Measurements from ENCODE around the gene ACBD6.
A peak's percentile ranks its signal among the peaks of the same experiment; 100 is the strongest.
"Not testable (repeated sequence)": the region's sequence is repeated elsewhere in the genome, so short reads cannot be mapped to it uniquely, and the experiment has no call there.

Gene ACBD6

DNA sequence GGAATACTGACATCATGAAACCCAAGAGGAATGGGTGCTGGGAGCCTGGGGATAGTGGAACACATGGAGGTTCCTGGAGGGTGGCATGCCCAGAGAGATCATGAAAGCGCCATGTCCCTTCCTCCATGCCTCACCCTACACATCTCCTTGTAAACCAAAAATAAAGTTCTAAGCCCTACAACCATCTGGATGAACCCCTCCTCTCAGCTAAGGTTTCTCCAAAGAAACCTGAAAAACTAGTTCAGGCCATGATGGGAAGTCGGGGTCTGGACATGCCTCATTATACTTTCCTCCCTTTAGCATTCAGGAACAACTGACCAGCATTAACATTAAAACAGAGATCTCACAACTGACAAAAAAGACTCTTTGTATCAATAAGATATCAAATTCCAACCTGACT, 68.5 kb downstream of the ACBD6 start:
- H3K27ac Mint-ChIP-seq, result no peak overlapping the region
- DNase-seq (no peak), ATAC-seq (replicated peaks) (no peak)
- H3K36me3 Mint-ChIP-seq, result peaks cover 50 to 59% of the 10 kb centered on the region in 2 donors
- no peak overlapping the region for H3K4me3 Mint-ChIP-seq
- peaks cover 0 to 3% of the 10 kb centered on the region in 2 donors for H3K9me3 Mint-ChIP-seq
- H3K4me1 Mint-ChIP-seq, result peaks cover 5 to 20% of the 10 kb centered on the region in 2 donors
- H3K27me3 Mint-ChIP-seq, result no peaks in the 10 kb centered on the region

GRCh38 chr1:180431683-180432082, 70.7 kb downstream of the ACBD6 start:
- Mint-ChIP-seq H3K27me3 (no peaks in the 10 kb centered on the region), H3K36me3 (peaks cover 43 to 46% of the 10 kb centered on the region in 2 donors), H3K4me1 (peaks cover 8 to 16% of the 10 kb centered on the region in 2 donors), H3K9me3 (peaks cover 0 to 1% of the 10 kb centered on the region in 2 donors), H3K4me3 (no peak overlapping the region), H3K27ac (no peak overlapping the region)
- ATAC-seq (replicated peaks), result no peak
- DNase-seq, result no peak

DNA sequence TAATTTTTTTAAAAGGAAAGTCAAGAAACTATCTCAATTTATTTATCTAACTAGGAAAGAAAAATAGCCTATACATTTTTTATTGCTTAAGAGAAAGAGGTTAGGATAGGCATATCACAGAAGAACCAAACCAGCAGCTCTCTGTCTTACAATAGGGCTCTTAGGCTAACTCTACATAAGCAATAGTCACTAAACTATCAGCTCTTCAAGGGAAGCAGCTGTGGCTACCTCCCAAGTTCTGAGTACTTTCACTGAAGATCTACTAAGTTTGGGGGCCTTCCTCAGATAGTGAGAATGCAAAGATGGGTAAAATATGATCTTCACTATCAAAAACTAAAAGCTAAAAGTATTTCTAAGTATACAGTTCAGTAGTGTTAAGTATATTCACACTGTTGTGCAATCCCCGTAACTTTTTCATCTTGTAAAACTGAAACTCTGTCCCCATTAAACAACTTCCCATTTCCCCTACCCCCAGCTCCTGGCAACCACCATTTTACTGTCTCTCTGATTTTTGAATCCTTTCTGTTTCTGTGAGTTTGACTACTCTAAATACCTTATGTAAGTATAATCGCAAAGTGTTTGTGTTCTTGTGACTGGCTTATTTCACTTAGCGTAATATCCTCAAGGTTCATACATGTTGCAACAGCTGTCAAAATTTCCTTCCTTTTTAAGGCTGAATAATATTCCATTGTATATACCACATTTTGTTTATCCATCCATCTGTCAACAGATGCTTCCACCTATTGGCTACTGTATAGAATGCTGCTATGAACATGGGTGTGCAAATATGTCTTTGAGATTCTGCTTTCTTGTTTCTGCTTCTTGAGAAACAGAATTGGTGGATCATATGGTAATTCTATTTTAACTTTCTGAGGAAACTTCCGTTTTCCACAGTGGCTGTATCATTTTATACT, 73.3 kb downstream of the ACBD6 start:
- H3K4me1 Mint-ChIP-seq, result peaks cover 18 to 25% of the 10 kb centered on the region in 2 donors
- no peaks in the 10 kb centered on the region for H3K9me3 Mint-ChIP-seq
- peaks cover 27 to 33% of the 10 kb centered on the region in 2 donors for H3K36me3 Mint-ChIP-seq
- ATAC-seq (replicated peaks) (no peak), DNase-seq (no peak)
- no peak overlapping the region for H3K4me3 Mint-ChIP-seq
- no peaks in the 10 kb centered on the region for H3K27me3 Mint-ChIP-seq
- peak overlapping the region; percentile 7 for H3K27ac Mint-ChIP-seq

- Mint-ChIP-seq H3K9me3 (peaks cover 8 to 9% of the 10 kb centered on the region in 2 donors), H3K4me3 (no peak overlapping the region), H3K27me3 (no peaks in the 10 kb centered on the region), H3K27ac (no peak overlapping the region), H3K4me1 (peaks cover 17 to 19% of the 10 kb centered on the region in 2 donors), H3K36me3 (peaks cover 29 to 39% of the 10 kb centered on the region in 2 donors)
- DNase-seq, result no peak
- ATAC-seq (replicated peaks), result no peak
Observed at GRCh38 chr1:180425952-180426351, 76.4 kb downstream of the ACBD6 start.

GRCh38 chr1:180424848-180425457, 77.4 kb downstream of the ACBD6 start:
- H3K4me1 Mint-ChIP-seq, result peaks cover 17 to 19% of the 10 kb centered on the region in 2 donors
- no peak overlapping the region for H3K27ac Mint-ChIP-seq
- DNase-seq (no peak), ATAC-seq (replicated peaks) (peak; percentile 60 to 64)
- H3K36me3 Mint-ChIP-seq, result peaks cover 35 to 43% of the 10 kb centered on the region in 2 donors
- H3K4me3 Mint-ChIP-seq, result no peak overlapping the region
- H3K9me3 Mint-ChIP-seq, result peaks cover 8 to 9% of the 10 kb centered on the region in 2 donors
- H3K27me3 Mint-ChIP-seq, result no peaks in the 10 kb centered on the region

GRCh38 chr1:180421614-180422013, 80.8 kb downstream of the ACBD6 start:
- peaks cover 37 to 49% of the 10 kb centered on the region in 2 donors for H3K36me3 Mint-ChIP-seq
- H3K4me1 Mint-ChIP-seq, result peaks cover 10 to 12% of the 10 kb centered on the region in 2 donors
- no peak overlapping the region for H3K4me3 Mint-ChIP-seq
- ATAC-seq (replicated peaks) (no peak), DNase-seq (no peak)
- H3K27ac Mint-ChIP-seq, result no peak overlapping the region
- no peaks in the 10 kb centered on the region for H3K27me3 Mint-ChIP-seq
- peaks cover 9 to 10% of the 10 kb centered on the region in 2 donors for H3K9me3 Mint-ChIP-seq

DNA sequence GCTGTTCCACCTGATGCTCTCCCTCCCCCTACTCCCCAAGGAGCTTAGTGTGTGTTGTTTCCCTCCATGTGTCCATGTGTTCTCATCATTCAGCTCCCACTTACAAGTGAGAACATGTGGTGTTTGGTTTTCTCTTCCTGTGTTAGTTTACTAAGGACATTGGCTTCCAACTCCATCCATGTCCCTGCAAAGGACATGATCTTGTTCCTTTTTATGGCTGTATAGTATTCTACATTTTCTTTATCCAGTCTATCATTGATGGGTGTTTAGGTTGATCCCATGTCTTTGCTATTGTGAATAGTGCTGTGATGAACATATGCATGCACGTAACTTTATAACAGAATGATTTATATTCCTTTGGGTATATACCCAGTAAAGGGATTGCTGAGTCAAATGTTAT, 81.2 kb downstream of the ACBD6 start:
- not testable (repeated sequence) for ATAC-seq (replicated peaks); DNase-seq; H3K4me3 Mint-ChIP-seq; H3K27ac Mint-ChIP-seq; H3K27me3 Mint-ChIP-seq
- H3K9me3 Mint-ChIP-seq, result peaks cover 13 to 14% of the 10 kb centered on the region in 2 donors
- peaks cover 8 to 12% of the 10 kb centered on the region in 2 donors for H3K4me1 Mint-ChIP-seq
- H3K36me3 Mint-ChIP-seq, result peaks cover 39 to 50% of the 10 kb centered on the region in 2 donors

DNA sequence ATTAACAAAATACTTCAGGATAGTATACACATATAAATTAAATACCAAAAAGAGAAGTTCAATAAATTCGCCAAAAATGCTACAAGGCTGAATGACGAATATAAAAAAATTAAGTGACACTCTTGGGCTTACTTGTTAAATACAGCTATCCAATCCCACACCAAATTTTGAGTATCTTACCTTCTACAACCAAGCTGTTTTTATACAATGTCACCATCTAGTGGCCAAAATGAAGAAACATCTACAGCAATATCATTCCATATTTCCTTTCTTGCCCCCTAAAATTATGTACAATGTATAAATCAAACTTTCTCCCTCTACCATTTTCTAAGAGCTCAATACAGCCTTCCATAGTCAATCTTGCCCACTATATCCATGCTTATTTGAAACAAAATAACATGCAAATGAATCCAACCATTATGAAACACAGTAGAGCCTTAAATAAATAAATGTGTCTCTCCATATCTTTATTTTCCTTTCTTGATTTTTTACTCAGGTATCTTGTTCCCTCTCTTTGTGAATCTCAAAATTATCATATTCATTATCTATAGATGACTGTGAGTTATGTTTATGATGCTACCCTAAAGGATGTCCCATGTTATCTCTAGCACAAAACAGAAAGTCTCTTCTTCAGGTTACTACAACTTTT, 86.3 kb downstream of the ACBD6 start:
- DNase-seq (no peak), ATAC-seq (replicated peaks) (no peak)
- no peak overlapping the region for H3K4me3 Mint-ChIP-seq
- peaks cover 8 to 10% of the 10 kb centered on the region in 2 donors for H3K9me3 Mint-ChIP-seq
- H3K36me3 Mint-ChIP-seq, result peaks cover 39 to 59% of the 10 kb centered on the region in 2 donors
- H3K27ac Mint-ChIP-seq, result no peak overlapping the region
- no peaks in the 10 kb centered on the region for H3K27me3 Mint-ChIP-seq
- no peaks in the 10 kb centered on the region for H3K4me1 Mint-ChIP-seq

GRCh38 chr1:180415236-180415848, 87.0 kb downstream of the ACBD6 start:
- Mint-ChIP-seq H3K27me3 (no peaks in the 10 kb centered on the region), H3K4me3 (no peak overlapping the region), H3K27ac (no peak overlapping the region), H3K4me1 (no peaks in the 10 kb centered on the region), H3K9me3 (peaks cover 8% of the 10 kb centered on the region in 2 donors), H3K36me3 (peaks cover 36 to 59% of the 10 kb centered on the region in 2 donors)
- ATAC-seq (replicated peaks), result no peak
- DNase-seq, result no peak

DNA sequence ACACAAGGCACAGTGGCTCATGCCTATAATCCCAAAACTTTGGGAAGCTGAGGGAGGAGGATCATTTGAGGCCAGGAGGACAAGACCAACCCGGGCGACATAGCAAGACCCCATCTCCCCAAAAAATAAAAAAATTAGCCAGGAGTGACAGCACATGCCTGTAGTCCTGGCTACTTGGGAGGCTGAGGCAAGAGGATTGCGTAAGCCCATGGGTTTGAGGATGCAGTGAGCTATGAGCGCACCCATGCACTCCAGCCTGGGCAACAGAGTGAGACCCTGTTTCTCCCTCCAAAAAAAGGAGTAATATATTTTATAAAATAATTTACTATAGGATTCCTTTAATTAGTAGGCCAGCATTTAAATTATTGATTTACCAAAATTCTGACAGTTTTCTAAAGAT, 89.8 kb downstream of the ACBD6 start:
- Mint-ChIP-seq H3K9me3 (peaks cover 8% of the 10 kb centered on the region in 2 donors), H3K4me1 (peaks cover 2 to 4% of the 10 kb centered on the region in 2 donors), H3K27ac (no peak overlapping the region), H3K4me3 (no peak overlapping the region), H3K36me3 (peaks cover 36 to 61% of the 10 kb centered on the region in 2 donors), H3K27me3 (no peaks in the 10 kb centered on the region)
- ATAC-seq (replicated peaks) (no peak), DNase-seq (no peak)

GRCh38 chr1:180408128-180408527, 94.2 kb downstream of the ACBD6 start:
- ATAC-seq (replicated peaks); H3K9me3 Mint-ChIP-seq; H3K4me1 Mint-ChIP-seq; H3K4me3 Mint-ChIP-seq; H3K27me3 Mint-ChIP-seq; DNase-seq; H3K27ac Mint-ChIP-seq: not testable (repeated sequence)
- peaks cover 29 to 48% of the 10 kb centered on the region in 2 donors for H3K36me3 Mint-ChIP-seq

- H3K4me1 Mint-ChIP-seq, result peaks cover 10 to 14% of the 10 kb centered on the region in 2 donors
- DNase-seq (no peak), ATAC-seq (replicated peaks) (no peak)
- H3K9me3 Mint-ChIP-seq, result no peaks in the 10 kb centered on the region
- H3K27ac Mint-ChIP-seq, result no peak overlapping the region
- peaks cover 30 to 50% of the 10 kb centered on the region in 2 donors for H3K36me3 Mint-ChIP-seq
- no peak overlapping the region for H3K4me3 Mint-ChIP-seq
- H3K27me3 Mint-ChIP-seq, result no peaks in the 10 kb centered on the region
Observed at GRCh38 chr1:180407051-180407450, 95.3 kb downstream of the ACBD6 start.

DNA sequence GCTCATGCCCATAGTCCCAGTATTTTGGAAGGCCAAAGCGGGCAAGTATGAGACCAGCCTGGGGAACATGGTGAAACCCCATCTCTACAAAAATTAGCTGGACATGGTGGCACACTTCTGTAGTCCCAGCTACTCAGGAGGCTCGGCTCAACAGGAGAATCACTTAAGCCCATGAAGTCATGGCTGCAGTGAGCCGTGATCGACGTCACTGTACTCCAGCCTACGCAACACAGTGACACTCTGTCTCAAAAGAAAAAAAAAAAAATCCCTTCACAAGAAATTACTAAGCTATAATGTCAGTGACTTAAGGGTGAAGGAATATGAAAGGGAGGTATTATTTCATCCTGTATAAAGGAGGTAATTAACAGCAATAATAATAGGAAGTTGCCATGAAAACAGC, 99.8 kb downstream of the ACBD6 start:
- Mint-ChIP-seq H3K27me3 (no peaks in the 10 kb centered on the region), H3K9me3 (no peaks in the 10 kb centered on the region), H3K27ac (no peak overlapping the region), H3K4me3 (no peak overlapping the region), H3K4me1 (peaks cover 9 to 13% of the 10 kb centered on the region in 2 donors), H3K36me3 (peaks cover 15 to 36% of the 10 kb centered on the region in 2 donors)
- no peak for DNase-seq
- no peak for ATAC-seq (replicated peaks)

DNA sequence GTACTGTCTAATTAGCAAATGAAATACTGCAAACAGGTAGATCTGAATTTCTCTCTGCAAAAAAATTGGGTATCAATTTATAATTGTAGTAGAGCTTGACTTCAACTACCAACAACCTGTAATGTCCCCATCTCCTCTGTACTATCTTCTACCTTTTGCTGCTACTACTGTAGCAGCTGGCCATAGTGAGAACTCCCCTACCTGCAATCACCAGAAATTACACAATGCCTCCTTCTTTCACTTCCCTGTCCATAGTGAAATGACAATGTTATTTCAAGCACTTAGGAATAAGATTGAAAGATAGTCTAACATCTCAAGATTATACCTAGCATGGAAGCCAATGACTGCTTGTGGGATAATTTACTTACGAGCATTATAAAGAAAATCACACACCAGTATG, 100.4 kb downstream of the ACBD6 start:
- Mint-ChIP-seq H3K9me3 (no peaks in the 10 kb centered on the region), H3K4me1 (peaks cover 9 to 13% of the 10 kb centered on the region in 2 donors), H3K4me3 (no peak overlapping the region), H3K27me3 (no peaks in the 10 kb centered on the region), H3K36me3 (peaks cover 17 to 39% of the 10 kb centered on the region in 2 donors), H3K27ac (no peak overlapping the region)
- DNase-seq (no peak), ATAC-seq (replicated peaks) (peak in 1 of 2 donors; percentile 39)

Measured in stimulated activated naive B cell treated with anti-CD40 and anti-IgM and Interleukin-4, amounts not matched to agents 10 μg/mL and 1 μg/mL and 100 μg/mL, for 72 hours (primary cell).